Measurements from ENCODE around the gene DTNA.

GRCh38 chr18:34729740-34730355 is 19.8 kb downstream of the DTNA start:
- TF ChIP-seq CTCF (IDR thresholded peaks at IDR 0.05; ENCODE audit: low read length): no peak
- TF ChIP-seq EZH2phosphoT487 (IDR thresholded peaks at IDR 0.05; ENCODE audit: low read length): no peak

Measured in MM.1S (cell line).